ENCODE results near the gene PTPN21. TPM values are rescaled to one million over a fixed set of nuclear protein-coding genes. Genes with fewer than 3 reads are reported as not detected.

Gene PTPN21
- total and polyA plus RNA-seq, 7 donors = 4.7 to 27.3 (median 14.8) TPM

DNA sequence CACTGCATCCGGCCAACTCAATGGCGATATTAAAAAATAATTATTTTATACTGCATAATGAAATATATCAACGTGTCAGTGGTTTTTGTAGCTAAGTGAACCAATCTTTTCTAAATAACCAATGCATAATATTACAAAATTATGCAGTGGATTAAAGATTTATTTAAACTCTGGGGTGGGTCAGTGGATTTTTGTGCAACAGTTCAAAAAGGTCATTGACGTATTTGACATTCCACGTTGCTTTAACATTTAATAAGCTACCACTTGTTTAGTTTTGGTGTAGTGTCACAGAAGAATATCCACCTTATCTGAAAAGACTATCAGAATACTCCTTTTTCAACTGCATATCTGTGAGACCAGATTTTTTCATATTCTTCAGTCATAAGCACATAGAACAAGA is 10.6 kb upstream of the PTPN21 start:
- H3K27me3 ChIP-seq (ENCODE audit: insufficient read depth in 3 of 3, low read length in 2 of 3) = no peaks in the 10 kb centered on the region
- ATAC-seq = no peak
- intact Hi-C loops (cut with DNase I) = no loop called here
- H3K9me3 ChIP-seq = no peaks in the 10 kb centered on the region
- no peak overlapping the region for H3K4me3 ChIP-seq
- peaks cover 8 to 41% of the 10 kb centered on the region in 2 donors for H3K36me3 ChIP-seq (ENCODE audit: insufficient read depth in 1 of 2, low read depth in 1 of 2)
- peaks cover 9% of the 10 kb centered on the region for H3K4me1 ChIP-seq
- WGBS, 3 donors = 92 to 96% (median 93%) methylated on average over 5 of the region's 5 CpGs
- DNase-seq = no peak
- no peak overlapping the region for H3K27ac ChIP-seq
- TF ChIP-seq, protein P1, sequence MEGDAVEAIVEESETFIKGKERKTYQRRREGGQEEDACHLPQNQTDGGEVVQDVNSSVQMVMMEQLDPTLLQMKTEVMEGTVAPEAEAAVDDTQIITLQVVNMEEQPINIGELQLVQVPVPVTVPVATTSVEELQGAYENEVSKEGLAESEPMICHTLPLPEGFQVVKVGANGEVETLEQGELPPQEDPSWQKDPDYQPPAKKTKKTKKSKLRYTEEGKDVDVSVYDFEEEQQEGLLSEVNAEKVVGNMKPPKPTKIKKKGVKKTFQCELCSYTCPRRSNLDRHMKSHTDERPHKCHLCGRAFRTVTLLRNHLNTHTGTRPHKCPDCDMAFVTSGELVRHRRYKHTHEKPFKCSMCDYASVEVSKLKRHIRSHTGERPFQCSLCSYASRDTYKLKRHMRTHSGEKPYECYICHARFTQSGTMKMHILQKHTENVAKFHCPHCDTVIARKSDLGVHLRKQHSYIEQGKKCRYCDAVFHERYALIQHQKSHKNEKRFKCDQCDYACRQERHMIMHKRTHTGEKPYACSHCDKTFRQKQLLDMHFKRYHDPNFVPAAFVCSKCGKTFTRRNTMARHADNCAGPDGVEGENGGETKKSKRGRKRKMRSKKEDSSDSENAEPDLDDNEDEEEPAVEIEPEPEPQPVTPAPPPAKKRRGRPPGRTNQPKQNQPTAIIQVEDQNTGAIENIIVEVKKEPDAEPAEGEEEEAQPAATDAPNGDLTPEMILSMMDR (IDR thresholded peaks at IDR 0.05) = no peak

DNA sequence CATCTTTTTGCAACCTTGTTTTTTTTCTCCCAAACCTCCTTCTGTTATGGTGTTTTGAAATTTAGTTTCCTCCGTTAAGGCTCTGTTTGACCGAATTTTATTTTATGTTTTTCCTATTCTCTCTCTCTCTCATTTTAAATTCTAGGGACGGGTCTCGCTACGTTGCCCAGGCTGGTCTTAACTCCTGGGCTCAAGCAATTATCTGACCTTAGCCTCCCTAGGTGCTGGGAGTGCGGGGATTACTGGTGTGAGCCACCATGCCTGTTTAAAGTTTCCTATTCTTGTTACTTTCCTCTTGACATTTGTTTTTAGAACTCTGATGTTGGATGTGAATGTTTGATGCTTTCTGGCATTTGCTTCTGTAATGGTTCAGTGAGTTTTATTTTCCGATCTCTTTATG is 9.0 kb upstream of the PTPN21 start:
- peaks cover 9% of the 10 kb centered on the region for H3K4me1 ChIP-seq
- intact Hi-C loops (cut with DNase I) = loop anchor here (5.0 kb wide), 1 partner anchor 72 kb away; no protein-coding TSS in a partner anchor
- ATAC-seq (no peak), DNase-seq (no peak)
- no peaks in the 10 kb centered on the region for H3K9me3 ChIP-seq
- TF ChIP-seq, protein P1 (IDR thresholded peaks at IDR 0.05) = no peak
- H3K4me3 ChIP-seq = peak overlapping the region; percentile 81
- H3K27ac ChIP-seq = no peak overlapping the region
- H3K27me3 ChIP-seq (ENCODE audit: insufficient read depth in 3 of 3, low read length in 2 of 3) = no peaks in the 10 kb centered on the region
- WGBS, 3 donors = 35 to 39% (median 35%) methylated on average over 7 of the region's 7 CpGs
- peaks cover 8 to 25% of the 10 kb centered on the region in 2 donors for H3K36me3 ChIP-seq (ENCODE audit: insufficient read depth in 1 of 2, low read depth in 1 of 2)

DNA sequence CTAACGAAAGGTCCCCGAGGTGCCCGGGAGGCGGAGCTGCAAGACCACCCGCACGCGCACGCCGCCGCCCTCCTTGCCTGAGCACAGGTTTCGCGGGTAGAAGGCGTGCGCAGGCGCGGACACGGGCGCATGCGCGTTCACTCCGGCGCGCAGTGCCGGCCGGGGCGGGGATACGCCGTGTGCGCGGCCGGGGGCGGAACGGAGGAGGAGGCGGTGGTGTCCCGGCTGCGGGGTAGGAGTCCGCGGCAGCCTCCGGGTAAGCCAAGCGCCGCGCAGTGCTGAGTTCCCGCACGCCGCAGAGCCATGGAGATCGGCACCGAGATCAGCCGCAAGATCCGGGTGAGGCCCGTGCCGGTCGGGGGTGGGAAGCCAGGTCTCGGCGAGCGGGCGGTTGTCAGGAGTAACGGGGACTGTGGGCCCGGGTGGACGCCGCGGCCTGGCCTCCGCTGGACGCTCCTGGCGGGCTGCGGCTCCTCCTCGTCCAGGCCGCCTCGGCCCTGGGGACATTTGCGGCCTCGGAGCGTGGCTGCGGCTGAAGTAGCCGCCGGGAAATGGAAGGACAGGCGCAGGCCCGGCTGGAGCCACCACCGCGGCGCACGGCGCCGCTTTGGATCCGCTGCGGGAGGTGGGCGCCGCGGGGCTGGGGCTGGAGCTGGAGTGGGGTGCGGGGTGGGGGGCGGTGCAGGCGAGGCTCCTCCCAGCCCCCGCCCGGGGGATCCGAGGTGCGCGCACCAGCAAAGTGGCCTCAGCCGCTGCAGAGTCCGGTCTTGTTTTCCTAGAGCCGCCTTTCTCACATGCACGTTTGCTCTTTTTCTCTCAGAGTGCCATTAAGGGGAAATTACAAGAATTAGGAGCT is 8.3 kb upstream of the PTPN21 start, which contains the start of gene ZC3H14:
TSS of gene ZC3H14 (plus strand) at position 207 of the 856 bp plus-strand sequence. CDS start at position 304, 97 bp downstream.
- peaks cover 9% of the 10 kb centered on the region for H3K4me1 ChIP-seq
- WGBS, 3 donors = 0 to 1% (median 1%) methylated on average over 83 to 99 of the region's 99 CpGs
- no peaks in the 10 kb centered on the region for H3K9me3 ChIP-seq
- peak; percentile 98 to 99 (median 99) for ATAC-seq
- peaks cover 3 to 17% of the 10 kb centered on the region in 2 donors for H3K36me3 ChIP-seq (ENCODE audit: insufficient read depth in 1 of 2, low read depth in 1 of 2)
- intact Hi-C loops (cut with DNase I) = loop anchor here (5.0 kb wide), 1 partner anchor 71 kb away; no protein-coding TSS in a partner anchor
- H3K27ac ChIP-seq = peak within 1 kb of the TSS; percentile 85
- H3K27me3 ChIP-seq (ENCODE audit: insufficient read depth in 3 of 3, low read length in 2 of 3) = no peaks in the 10 kb centered on the region
- TF ChIP-seq, protein P1 (IDR thresholded peaks at IDR 0.05) = no peak
- H3K4me3 ChIP-seq = peak within 1 kb of the TSS; percentile 81
- peak; percentile 88 to 92 for DNase-seq

DNA sequence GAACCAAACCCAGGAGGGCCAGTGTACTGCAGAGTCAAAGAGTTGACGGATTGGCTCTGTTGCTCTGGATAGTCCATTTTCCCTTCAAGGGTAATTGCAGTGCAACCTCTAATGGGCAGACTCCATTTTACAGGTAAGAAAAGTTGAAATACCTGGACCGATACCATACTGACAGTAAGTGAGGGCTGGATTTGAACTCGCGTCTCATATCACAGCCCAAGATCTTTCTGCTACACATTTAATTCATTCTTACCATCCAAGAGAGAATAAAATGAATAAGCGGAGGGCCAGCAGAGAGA is 7.7 kb upstream of the PTPN21 start:
- no peaks in the 10 kb centered on the region for H3K27me3 ChIP-seq (ENCODE audit: insufficient read depth in 3 of 3, low read length in 2 of 3)
- TF ChIP-seq, protein P1 (IDR thresholded peaks at IDR 0.05) = no peak
- intact Hi-C loops (cut with DNase I) = loop anchor here (5.0 kb wide), 1 partner anchor 70 kb away; no protein-coding TSS in a partner anchor
- 23 to 28% (median 26%) methylated on average over 5 of the region's 5 CpGs for WGBS, 3 donors
- ATAC-seq (peak in 2 of 4 donors; percentile 1 to 3), DNase-seq (no peak)
- peak overlapping the region; percentile 85 for H3K27ac ChIP-seq
- peaks cover 0 to 11% of the 10 kb centered on the region in 2 donors for H3K36me3 ChIP-seq (ENCODE audit: insufficient read depth in 1 of 2, low read depth in 1 of 2)
- H3K9me3 ChIP-seq = no peaks in the 10 kb centered on the region
- H3K4me3 ChIP-seq = peak overlapping the region; percentile 81
- H3K4me1 ChIP-seq = peaks cover 9% of the 10 kb centered on the region
